Osteocyte (in vitro differentiated cells): ENCODE results near the gene MYO18B. TPM values are rescaled to one million over a fixed set of nuclear protein-coding genes. Genes with fewer than 3 reads are reported as not detected.

Experiments
- DNase-seq: peaks from one replicate; pipeline ENCODE4 v3.0.0; 2021; ENCODE audit warnings: mixed read lengths; ENCODE audit not compliant: unreplicated experiment; ENCODE audit errors: extremely low spot score
- H3K27ac Mint-ChIP-seq: one replicate; pipeline ENCODE4 v1.8.0; 2021; ENCODE audit warnings: mild to moderate bottlenecking, mixed read lengths; ENCODE audit not compliant: unreplicated experiment
- H3K27me3 Mint-ChIP-seq: one replicate; pipeline ENCODE4 v1.8.0; 2021; ENCODE audit warnings: mixed read lengths; ENCODE audit not compliant: unreplicated experiment
- H3K36me3 Mint-ChIP-seq: one replicate; pipeline ENCODE4 v1.8.0; 2021; ENCODE audit warnings: mixed read lengths; ENCODE audit not compliant: unreplicated experiment
- H3K4me1 Mint-ChIP-seq: one replicate; pipeline ENCODE4 v1.8.0; 2021; ENCODE audit warnings: mixed read lengths; ENCODE audit not compliant: unreplicated experiment
- H3K4me3 Mint-ChIP-seq: one replicate; pipeline ENCODE4 v1.8.0; 2021; ENCODE audit warnings: mild to moderate bottlenecking, moderate library complexity, mixed read lengths; ENCODE audit not compliant: unreplicated experiment
- H3K9me3 Mint-ChIP-seq: one replicate; pipeline ENCODE4 v1.8.0; 2021; ENCODE audit warnings: mixed read lengths; ENCODE audit not compliant: unreplicated experiment
- CTCF ChIP-seq: fragments of 200-600 bp; sonication (generic); IDR thresholded peaks from 2 replicates; pipeline ENCODE4 v1.5.0; 2021; ENCODE audit warnings: antibody characterized with exemption, mild to moderate bottlenecking, moderate library complexity
- total RNA-seq: library from RNA; stranded (reverse); gene quantifications from 2 replicates; pipeline ENCODE4 v1.2.1, GENCODE V29; 2021

MYO18B gene
- total RNA-seq, 1 donor from 2014 or later, result not detected

- Mint-ChIP-seq H3K4me3 (no peak overlapping the region), H3K27me3 (no peaks in the 10 kb centered on the region), H3K27ac (no peak overlapping the region), H3K9me3 (peaks cover 4% of the 10 kb centered on the region), H3K36me3 (no peaks in the 10 kb centered on the region), H3K4me1 (no peaks in the 10 kb centered on the region)
- no peak for TF ChIP-seq CTCF
- DNase-seq, result no peak
Measured at GRCh38 chr22:25997886-25998775, 256.1 kb downstream of the MYO18B start.

- no peak for TF ChIP-seq CTCF
- Mint-ChIP-seq H3K9me3 (peaks cover 4% of the 10 kb centered on the region), H3K4me1 (no peaks in the 10 kb centered on the region), H3K36me3 (no peaks in the 10 kb centered on the region), H3K4me3 (no peak overlapping the region), H3K27ac (no peak overlapping the region), H3K27me3 (no peaks in the 10 kb centered on the region)
- DNase-seq, result no peak
Measured at GRCh38 chr22:26002456-26002855, 260.5 kb downstream of the MYO18B start.

GRCh38 chr22:26004477-26004876, 262.5 kb downstream of the MYO18B start:
- no peak overlapping the region for H3K4me3 Mint-ChIP-seq
- no peaks in the 10 kb centered on the region for H3K36me3 Mint-ChIP-seq
- H3K9me3 Mint-ChIP-seq, result peaks cover 4% of the 10 kb centered on the region
- no peak overlapping the region for H3K27ac Mint-ChIP-seq
- DNase-seq, result no peak
- no peak for TF ChIP-seq CTCF
- no peaks in the 10 kb centered on the region for H3K27me3 Mint-ChIP-seq
- no peaks in the 10 kb centered on the region for H3K4me1 Mint-ChIP-seq

- no peaks in the 10 kb centered on the region for H3K9me3 Mint-ChIP-seq
Measured at GRCh38 chr22:26008587-26008986, 266.6 kb downstream of the MYO18B start.

More at GRCh38 chr22:26008587-26008986, 266.6 kb downstream of the MYO18B start:
- no peak for DNase-seq
- Mint-ChIP-seq H3K27ac (no peak overlapping the region), H3K4me3 (no peak overlapping the region), H3K27me3 (no peaks in the 10 kb centered on the region), H3K36me3 (no peaks in the 10 kb centered on the region), H3K4me1 (no peaks in the 10 kb centered on the region)
- TF ChIP-seq CTCF, result no peak
